Thoracic aorta (tissue), 2 donors: ENCODE results near the gene CPT1A. TPM values are rescaled to one million over a fixed set of nuclear protein-coding genes. Genes with fewer than 3 reads are reported as not detected.

Experiments
- ATAC-seq: fragments of 150-250 bp; one replicate; pipeline ENCODE4 v1.8.0; 2017; ENCODE audit warnings: low read depth; ENCODE audit not compliant: insufficient number of reproducible peaks, low FRiP score
- DNase-seq: peaks from one replicate; pipeline ENCODE4 v3.0.0-alpha.2; 2020; ENCODE audit warnings: low spot score
- H3K27ac ChIP-seq, 2 donors: fragments of 200-600 bp; sonication (generic); 1 replicate in 1 of 2; 2 replicates in 1 of 2; pipeline ENCODE4 v1.5.1; 2016; ENCODE audit warnings: mild to moderate bottlenecking in 2 of 2, moderate library complexity in 2 of 2
- H3K27me3 ChIP-seq: fragments of 200-600 bp; sonication (generic); replicated peaks from 2 replicates; pipeline ENCODE4 v1.6.0; 2016; ENCODE audit warnings: mild to moderate bottlenecking; ENCODE audit not compliant: insufficient read depth
- H3K36me3 ChIP-seq: fragments of 200-600 bp; sonication (generic); one replicate; pipeline ENCODE4 v1.5.1; 2016
- H3K4me1 ChIP-seq, 2 donors: fragments of 200-600 bp; sonication (generic); 1 replicate in 1 of 2; 2 replicates in 1 of 2; pipeline versions ENCODE4 v1.5.1 to v1.6.0; 2016; ENCODE audit warnings: low read depth in 2 of 2, mild to moderate bottlenecking in 1 of 2; ENCODE audit not compliant: control insufficient read depth in 1 of 2
- H3K4me3 ChIP-seq: fragments of 200-600 bp; sonication (generic); 2 replicates; pipeline ENCODE4 v1.5.1; 2016; ENCODE audit warnings: mild to moderate bottlenecking
- H3K9me3 ChIP-seq: fragments of 200-600 bp; sonication (generic); 2 replicates; pipeline ENCODE4 v1.5.1; 2016
- CTCF ChIP-seq: fragments of 200-600 bp; sonication (generic); IDR thresholded peaks from one replicate; pipeline ENCODE4 v1.5.1; 2019; ENCODE audit warnings: antibody characterized with exemption
- total RNA-seq, 2 donors: library from RNA; depleted of rRNA; stranded (reverse); fragments of >200 nt; gene quantifications; one replicate each; pipeline versions ENCODE4 v1.1.0 to v1.2.3, GENCODE V29; 2016

The CPT1A gene
- total RNA-seq, 2 donors from 2014 or later, result 61.1 to 75.3 TPM

GRCh38 chr11:68774194-68774585 is 67.5 kb downstream of the CPT1A start:
- no peaks in the 10 kb centered on the region for H3K27me3 ChIP-seq
- H3K4me3 ChIP-seq, result no peak overlapping the region
- H3K27ac ChIP-seq, result no peak overlapping the region
- H3K9me3 ChIP-seq, result no peaks in the 10 kb centered on the region
- DNase-seq (no peak), ATAC-seq (no peak)
- peaks cover 92% of the 10 kb centered on the region for H3K36me3 ChIP-seq
- no peak for TF ChIP-seq CTCF
- H3K4me1 ChIP-seq, result no peaks in the 10 kb centered on the region

GRCh38 chr11:68773521-68774193 is 68.1 kb downstream of the CPT1A start:
- Histone ChIP-seq H3K27ac (no peak overlapping the region), H3K27me3 (no peaks in the 10 kb centered on the region), H3K36me3 (peaks cover 87% of the 10 kb centered on the region), H3K9me3 (no peaks in the 10 kb centered on the region), H3K4me3 (no peak overlapping the region), H3K4me1 (no peaks in the 10 kb centered on the region)
- no peak for TF ChIP-seq CTCF
- DNase-seq (no peak), ATAC-seq (no peak)

- TF ChIP-seq CTCF, result no peak
- H3K27me3 ChIP-seq, result no peaks in the 10 kb centered on the region
- H3K27ac ChIP-seq, result no peak overlapping the region
- H3K4me3 ChIP-seq, result no peak overlapping the region
- ATAC-seq (no peak), DNase-seq (no peak)
- H3K9me3 ChIP-seq, result no peaks in the 10 kb centered on the region
- H3K4me1 ChIP-seq, result no peaks in the 10 kb centered on the region
- peaks cover 85% of the 10 kb centered on the region for H3K36me3 ChIP-seq
Measured at GRCh38 chr11:68772936-68773335, 68.8 kb downstream of the CPT1A start.

- DNase-seq, result no peak
- no peaks in the 10 kb centered on the region for H3K27me3 ChIP-seq
- no peaks in the 10 kb centered on the region for H3K9me3 ChIP-seq
- H3K27ac ChIP-seq, result no peak overlapping the region
- no peak overlapping the region for H3K4me3 ChIP-seq
- no peak for ATAC-seq
- H3K4me1 ChIP-seq, result no peaks in the 10 kb centered on the region
- H3K36me3 ChIP-seq, result peaks cover 72% of the 10 kb centered on the region
- TF ChIP-seq CTCF, result no peak
Measured at GRCh38 chr11:68770781-68771180, 70.9 kb downstream of the CPT1A start.

- ATAC-seq (no peak), DNase-seq (no peak)
- Histone ChIP-seq H3K9me3 (no peaks in the 10 kb centered on the region), H3K27me3 (no peaks in the 10 kb centered on the region), H3K27ac (no peak overlapping the region), H3K4me3 (no peak overlapping the region), H3K4me1 (no peaks in the 10 kb centered on the region), H3K36me3 (peaks cover 61% of the 10 kb centered on the region)
- no peak for TF ChIP-seq CTCF
Measured at GRCh38 chr11:68767672-68768071, 74.0 kb downstream of the CPT1A start.
